ENCODE measurements around the gene CCSER1.
A peak's percentile ranks its signal among the peaks of the same experiment; 100 is the strongest.

CCSER1 gene

GRCh38 chr4:90543419-90544170, 416.4 kb downstream of the CCSER1 start:
- no peak for DNase-seq

GRCh38 chr4:90544532-90545045, 417.4 kb downstream of the CCSER1 start:
- no peak for DNase-seq

DNA sequence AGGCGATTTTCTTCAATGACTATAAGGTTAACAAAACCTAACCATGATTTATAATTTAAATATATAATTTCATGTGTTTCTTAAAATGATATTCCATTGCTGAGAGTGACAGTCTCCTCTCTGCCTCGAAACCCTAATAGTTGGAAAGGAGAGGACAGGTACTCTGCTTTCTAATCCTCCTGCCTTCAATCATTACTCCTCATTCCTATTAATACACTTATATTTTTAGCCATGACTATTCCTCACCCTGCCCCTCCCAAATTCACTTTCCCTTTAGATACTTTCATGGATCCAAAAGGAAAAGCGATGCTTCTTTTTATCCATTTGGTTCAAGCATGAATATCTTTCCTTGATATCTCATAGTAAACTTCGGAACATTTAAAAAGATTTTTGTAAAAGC, 418.2 kb downstream of the CCSER1 start:
- DNase-seq = no peak

GRCh38 chr4:90546114-90546513, 418.9 kb downstream of the CCSER1 start:
- no peak for DNase-seq

- DNase-seq = no peak
Measured at GRCh38 chr4:90570615-90571014, 443.4 kb downstream of the CCSER1 start.

DNA sequence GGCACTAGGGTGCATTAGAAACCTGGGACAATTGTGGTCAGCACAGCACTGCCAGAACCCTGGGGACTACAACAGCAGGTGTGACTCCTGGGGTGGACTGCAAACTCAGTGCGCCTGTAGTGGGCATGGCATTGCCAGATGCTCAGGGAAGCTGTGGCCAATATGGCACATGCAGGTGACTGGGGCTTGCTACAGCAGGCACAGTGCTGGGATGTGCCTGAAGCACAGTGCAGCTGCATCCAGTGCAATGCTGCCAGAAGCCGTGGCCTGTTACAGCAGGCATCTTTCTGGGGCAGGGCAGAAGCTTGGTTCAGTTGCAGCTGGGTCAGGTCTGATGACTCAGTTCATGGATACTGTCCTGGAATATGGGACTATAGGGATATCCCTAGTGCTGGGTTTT, 445.8 kb downstream of the CCSER1 start:
- DNase-seq = no peak

DNA sequence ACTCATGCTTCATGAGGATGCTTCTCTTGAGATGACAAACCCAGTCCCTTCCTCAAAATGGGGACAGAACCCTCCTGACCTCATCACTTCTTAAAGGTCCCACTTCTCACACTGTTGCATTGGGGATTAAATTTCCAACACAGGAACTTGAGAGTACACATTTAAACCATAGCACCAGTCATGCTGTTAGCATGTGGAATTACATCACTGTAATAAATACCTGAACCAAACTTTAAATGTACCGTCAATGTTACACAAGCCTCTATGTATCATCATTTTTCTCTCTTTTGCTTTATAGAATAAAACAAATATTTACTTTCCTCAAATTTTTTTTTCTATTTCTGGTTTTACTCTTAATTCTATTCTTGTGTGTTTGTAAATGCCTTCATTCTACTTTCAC, 448.2 kb downstream of the CCSER1 start:
- no peak for DNase-seq

DNA sequence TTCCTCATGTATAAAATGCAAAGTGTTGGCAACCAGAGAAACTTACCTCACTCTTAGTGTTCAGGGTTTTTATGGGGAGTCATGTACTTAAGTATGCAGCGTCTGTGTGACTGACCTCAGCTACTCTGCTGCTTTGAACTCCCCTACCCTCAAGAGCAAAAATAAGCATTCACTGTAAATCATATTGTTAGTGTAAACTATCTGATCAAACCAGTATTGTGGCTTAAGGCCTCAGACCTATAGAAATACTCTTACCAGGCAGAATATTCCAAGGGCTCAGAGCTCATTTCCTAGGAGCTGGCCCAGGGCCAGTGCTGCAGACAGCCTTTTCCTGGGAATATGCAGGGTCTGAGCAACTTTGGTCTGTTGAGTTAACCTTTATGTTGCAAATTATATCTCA, 453.1 kb downstream of the CCSER1 start:
- DNase-seq = no peak

DNA sequence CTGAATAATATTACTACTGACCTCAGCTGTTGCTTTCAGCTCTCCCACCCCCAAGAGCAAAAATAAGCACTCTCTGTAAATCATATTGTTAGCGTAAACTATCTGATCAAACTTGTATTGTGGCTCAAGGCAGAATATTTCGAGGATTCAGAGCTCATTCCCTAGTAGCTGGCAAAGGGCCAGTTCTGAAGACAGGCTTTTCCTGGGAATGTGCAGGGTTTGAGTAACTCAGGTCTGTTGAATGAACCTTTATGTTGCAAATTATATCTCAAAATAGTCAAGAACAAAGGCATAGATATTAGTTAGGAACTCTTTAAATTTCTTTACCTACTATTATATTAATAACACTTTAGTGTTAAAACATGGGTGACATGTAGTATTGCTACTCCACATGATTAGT, 454.9 kb downstream of the CCSER1 start:
- no peak for DNase-seq

GRCh38 chr4:90584051-90584450, 456.9 kb downstream of the CCSER1 start:
- no peak for DNase-seq

GRCh38 chr4:90585961-90586360, 458.8 kb downstream of the CCSER1 start:
- no peak for DNase-seq

DNA sequence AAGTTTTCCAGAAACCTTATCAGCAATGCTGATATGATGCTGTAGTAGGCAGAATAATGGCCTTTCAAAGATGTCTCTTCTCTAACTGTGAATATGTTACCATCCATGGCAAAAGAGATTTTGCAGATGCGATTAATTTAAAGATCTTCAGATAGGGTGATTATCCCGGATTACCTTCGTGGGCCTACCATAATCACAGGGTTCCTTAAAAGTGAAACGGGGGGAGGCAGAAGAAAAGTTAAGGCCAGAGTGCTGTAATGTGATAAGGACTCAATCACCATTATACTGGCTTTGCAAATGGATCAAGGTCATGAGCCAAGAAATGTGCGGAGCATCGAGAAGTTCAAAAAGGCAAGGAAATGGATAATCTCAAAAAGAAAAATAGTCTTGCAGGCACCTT, 459.6 kb downstream of the CCSER1 start:
- no peak for DNase-seq

DNA sequence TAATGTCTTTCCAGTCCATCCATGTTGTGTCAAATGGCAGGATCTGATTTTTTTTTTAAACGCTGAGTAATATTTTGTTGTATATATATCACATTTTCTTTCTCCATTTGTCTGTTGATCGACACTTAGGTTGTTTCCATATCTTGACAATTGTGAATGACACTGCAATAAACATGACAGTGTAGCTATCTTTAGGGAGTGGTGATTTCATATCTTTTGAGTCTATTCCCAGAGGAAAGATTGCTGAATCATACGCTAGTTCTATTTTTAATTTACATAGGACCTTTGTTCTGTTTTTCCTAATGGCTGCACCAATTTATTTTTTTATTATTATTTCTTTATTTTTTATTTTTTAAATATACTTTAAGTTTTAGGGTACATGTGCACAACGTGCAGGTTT, 470.7 kb downstream of the CCSER1 start:
- DNase-seq = no peak

GRCh38 chr4:90598741-90599140, 471.5 kb downstream of the CCSER1 start:
- DNase-seq = no peak

DNA sequence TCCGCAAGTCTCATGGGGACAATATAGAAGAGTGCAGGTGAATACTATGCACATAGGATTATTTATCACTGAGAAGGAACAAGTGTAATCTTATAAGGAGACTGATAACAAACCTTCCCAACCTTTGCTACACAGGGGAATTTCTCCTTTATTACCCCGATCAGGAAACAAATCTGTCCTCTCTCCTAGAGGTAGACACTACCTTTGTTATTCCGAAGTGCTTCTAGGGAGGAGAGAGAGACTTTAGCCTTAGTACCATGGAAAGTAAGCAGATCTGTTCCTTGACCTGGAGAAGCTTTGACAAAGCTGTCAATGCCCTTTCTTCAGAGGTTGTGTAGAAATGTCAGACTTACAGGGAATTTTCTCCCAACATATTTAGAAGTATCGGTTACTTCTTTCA, 475.5 kb downstream of the CCSER1 start:
- DNase-seq = no peak

- DNase-seq = no peak
Measured at GRCh38 chr4:90603540-90603939, 476.3 kb downstream of the CCSER1 start.

GRCh38 chr4:90606781-90607180, 479.6 kb downstream of the CCSER1 start:
- no peak for DNase-seq

DNA sequence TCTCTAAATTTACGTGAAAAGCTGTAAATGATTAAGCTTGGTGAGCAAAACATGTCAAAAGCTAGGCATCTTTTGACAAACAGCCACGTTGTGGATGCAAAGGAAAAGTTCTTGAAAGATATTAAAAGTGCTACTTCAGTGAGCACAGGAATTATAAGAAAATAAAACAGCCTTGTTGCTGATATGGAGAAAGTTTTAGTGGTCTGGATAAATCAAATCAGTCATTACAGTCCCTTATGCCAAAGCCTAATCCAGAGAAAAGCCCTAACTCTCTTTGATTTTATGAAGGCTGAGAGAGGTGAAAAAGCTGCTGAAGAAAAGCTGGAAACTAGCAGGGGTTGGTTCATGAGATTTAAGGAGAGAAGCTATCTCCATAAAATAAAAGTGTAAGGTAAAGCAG, 487.2 kb downstream of the CCSER1 start:
- DNase-seq = no peak

DNA sequence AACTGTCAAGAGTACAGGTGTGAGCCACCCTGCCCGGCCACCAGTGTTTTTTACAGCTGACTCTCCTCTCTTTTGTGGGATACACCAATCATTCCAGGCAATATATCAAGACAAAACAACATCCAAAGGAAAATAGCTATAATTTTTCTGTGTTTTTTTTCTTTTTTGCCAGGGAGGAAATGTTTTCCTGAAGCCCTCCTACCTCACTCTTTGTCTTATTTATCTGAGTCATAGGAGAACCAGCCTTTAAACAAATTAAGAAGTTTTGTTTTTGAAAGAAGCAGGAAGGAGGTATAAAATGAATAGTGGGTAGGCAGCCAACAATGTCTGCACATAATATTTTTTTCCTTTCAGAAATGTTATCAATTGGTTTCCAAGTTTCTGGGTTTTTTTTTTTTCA, 493.9 kb downstream of the CCSER1 start:
- DNase-seq = no peak

DNA sequence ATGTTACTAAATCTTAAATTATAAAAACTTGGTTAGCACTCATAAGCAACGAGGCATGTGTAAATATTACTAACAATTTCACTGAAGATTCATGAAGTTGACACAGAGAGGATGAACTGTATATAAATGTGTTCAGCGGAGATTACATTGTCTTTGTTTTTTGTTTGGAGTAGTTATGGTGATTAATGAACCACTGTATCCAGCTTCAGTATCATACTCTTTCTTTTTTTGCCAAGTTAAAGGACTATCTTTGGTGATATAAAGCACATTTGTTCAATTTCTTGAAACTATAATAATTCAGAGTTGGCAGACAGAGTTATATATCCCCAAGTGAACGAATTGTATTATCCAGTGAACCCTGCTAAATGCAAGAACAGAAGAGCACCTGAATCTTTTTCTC, 497.6 kb downstream of the CCSER1 start:
- no peak for DNase-seq

DNA sequence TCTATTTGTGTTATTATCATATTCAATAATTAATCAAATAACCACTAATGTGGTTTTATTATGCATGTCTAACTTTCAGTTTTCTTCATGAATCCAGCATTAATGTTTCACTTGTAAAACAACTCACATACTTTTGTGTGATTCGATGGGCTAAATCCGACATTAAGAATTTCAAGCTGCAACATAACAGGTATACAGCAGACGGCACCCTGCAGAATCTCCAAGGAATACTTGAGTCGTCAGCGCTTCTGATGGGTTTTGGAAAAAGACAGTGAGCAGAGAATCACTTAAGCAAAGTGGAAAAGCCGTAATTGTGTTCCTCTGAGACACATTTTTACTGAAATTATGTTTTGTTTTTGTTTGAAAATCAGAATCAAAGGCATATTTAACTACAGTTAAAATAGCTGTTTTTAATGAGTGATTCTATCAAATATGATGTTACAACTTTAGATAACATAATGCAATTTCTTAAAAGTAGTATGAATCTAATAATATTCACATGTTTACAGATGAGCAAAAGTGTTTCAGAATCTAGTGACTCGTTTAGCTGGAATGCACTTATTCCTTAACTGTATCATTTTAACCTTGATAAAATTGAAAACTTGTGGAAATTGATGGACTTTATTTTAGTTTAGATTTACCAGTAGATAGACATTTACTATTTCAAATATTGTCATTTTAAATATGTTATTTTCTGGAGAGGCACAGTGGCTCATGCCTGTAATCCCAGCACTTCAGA, 514.8 kb downstream of the CCSER1 start:
- peak in 1 of 51 donors; percentile 14 for DNase-seq

DNA sequence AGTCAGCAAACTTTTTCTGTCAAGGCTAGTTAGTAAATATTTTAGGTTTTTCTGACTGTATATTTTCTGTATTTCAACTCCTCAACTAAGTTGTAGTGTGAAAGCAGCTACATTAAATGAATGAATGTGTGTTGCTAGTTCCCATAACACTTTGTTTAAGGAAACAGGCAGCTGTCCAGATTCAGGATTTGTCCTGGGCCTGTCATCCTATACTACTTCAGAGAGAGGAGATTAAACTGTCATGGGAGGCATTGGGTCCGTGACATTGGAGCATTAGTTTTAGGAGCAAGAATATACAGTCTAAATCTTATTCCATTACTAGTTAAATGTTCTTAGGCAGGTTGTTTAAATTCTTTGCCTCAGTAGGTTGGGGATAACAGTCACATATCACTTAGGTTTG, 516.0 kb downstream of the CCSER1 start:
- no peak for DNase-seq

DNA sequence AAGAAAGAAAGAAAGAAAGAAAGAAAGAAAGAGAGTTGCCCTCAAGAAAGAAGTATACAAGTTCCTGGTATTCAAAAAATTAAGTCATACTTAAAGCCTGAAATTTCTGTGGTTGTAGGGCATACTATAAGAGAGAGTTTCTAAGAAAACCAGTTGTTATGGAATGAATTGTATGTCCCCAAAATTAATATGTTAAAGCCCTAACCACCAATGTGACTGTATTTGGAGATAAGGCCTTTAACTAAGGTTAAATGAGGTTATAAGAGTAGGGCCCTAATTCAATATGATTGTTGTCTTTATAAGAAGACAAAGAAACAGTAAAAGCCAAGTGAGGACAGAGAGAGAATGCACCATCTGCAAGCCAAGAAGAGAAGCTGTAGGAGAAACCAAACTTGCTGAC, 521.1 kb downstream of the CCSER1 start:
- DNase-seq = no peak

All from hypothalamus (tissue), 51 donors.